DOHH2 (cell line): ENCODE measurements around the gene ABCG2.

Experiments
- EZH2phosphoT487 ChIP-seq: fragments of 200-600 bp; sonication (generic); IDR thresholded peaks from 2 replicates; pipeline ENCODE4 v1.6.1; 2017; ENCODE audit warnings: borderline replicate concordance, mild to moderate bottlenecking, antibody characterized with exemption, low read length, moderate library complexity, mixed read lengths
- TF ChIP-seq, protein P1 (sequence below): fragments of 200-600 bp; sonication (generic); IDR thresholded peaks from one replicate; pipeline ENCODE4 v1.5.1; 2014; ENCODE audit warnings: antibody characterized with exemption, mild to moderate bottlenecking, low read depth, low read length; ENCODE audit not compliant: poor library complexity, severe bottlenecking

DNA sequence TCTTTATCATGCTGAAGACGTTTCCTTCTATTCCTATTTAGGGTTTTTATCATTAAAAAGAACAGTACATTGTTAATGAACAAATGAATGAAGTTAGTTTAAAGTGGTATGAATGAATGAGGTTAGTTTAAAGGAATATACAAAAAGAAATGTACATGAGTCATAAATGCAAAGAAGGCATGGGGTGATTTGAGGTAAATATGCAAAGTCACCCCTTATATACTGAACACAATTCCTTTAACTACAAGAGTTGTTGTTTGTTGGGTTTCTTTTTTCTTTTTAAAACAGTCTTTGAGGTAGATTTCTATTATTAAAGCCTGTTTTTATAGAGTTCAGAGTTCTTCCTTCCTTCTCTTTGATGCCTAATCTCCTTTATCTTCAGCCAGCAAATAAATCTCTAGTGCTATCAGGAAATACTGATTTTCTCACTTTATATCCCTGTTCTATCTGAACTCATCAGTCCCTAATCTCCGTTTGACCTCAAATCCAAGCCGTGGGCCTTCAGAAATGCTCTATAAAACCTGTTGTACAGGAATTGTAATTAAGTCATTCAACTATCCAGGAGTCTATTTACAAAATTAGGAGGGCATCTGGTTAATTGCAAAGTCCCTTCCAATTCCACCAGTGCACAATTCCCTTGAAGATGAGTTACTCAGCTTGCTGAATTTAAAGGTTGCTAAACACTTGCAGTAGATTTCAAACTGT is 31.6 kb upstream of the ABCG2 start:
- TF ChIP-seq, protein P1, sequence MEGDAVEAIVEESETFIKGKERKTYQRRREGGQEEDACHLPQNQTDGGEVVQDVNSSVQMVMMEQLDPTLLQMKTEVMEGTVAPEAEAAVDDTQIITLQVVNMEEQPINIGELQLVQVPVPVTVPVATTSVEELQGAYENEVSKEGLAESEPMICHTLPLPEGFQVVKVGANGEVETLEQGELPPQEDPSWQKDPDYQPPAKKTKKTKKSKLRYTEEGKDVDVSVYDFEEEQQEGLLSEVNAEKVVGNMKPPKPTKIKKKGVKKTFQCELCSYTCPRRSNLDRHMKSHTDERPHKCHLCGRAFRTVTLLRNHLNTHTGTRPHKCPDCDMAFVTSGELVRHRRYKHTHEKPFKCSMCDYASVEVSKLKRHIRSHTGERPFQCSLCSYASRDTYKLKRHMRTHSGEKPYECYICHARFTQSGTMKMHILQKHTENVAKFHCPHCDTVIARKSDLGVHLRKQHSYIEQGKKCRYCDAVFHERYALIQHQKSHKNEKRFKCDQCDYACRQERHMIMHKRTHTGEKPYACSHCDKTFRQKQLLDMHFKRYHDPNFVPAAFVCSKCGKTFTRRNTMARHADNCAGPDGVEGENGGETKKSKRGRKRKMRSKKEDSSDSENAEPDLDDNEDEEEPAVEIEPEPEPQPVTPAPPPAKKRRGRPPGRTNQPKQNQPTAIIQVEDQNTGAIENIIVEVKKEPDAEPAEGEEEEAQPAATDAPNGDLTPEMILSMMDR, result no peak
- TF ChIP-seq EZH2phosphoT487, result no peak
